ENCODE data around the gene DOK5.

GRCh38 chr20:54570561-54570960 is 95.2 kb downstream of the DOK5 start:
- no peak for TF ChIP-seq EGR1 (IDR thresholded peaks at IDR 0.05; ENCODE audit: borderline replicate concordance, low read depth, low read length)
- TF ChIP-seq SIX5 (IDR thresholded peaks at IDR 0.05; ENCODE audit: low read depth, low read length), result no peak
- TF ChIP-seq SIN3A (conservative IDR thresholded peaks at IDR 0.05 in 1 of 2, IDR thresholded peaks at IDR 0.05 in 1 of 2; ENCODE audit: low read depth in 1 of 2, low read length in 2 of 2), result no peak
- TF ChIP-seq EZH2 (IDR thresholded peaks at IDR 0.05; ENCODE audit: low read depth, low read length, severe bottlenecking), result no peak
